Mesodermal cell (in vitro differentiated cells): ENCODE measurements around the gene SH2D2A.

Experiments used
- H3K27ac ChIP-seq: 2 replicates; pipeline ENCODE4 v1.7.0; 2013; ENCODE audit warnings: mild to moderate bottlenecking, low read depth, low read length, moderate library complexity; ENCODE audit not compliant: severe bottlenecking
- H3K36me3 ChIP-seq: 2 replicates; pipeline ENCODE4 v1.7.1; 2013; ENCODE audit warnings: mild to moderate bottlenecking, low read length, moderate library complexity; ENCODE audit not compliant: control insufficient read depth, insufficient read depth
- H3K4me1 ChIP-seq: one replicate; pipeline ENCODE4 v1.7.1; 2013; ENCODE audit warnings: mild to moderate bottlenecking, low read length; ENCODE audit not compliant: insufficient read depth, control insufficient read depth, poor library complexity, severe bottlenecking
- H3K4me3 ChIP-seq: 2 replicates; pipeline ENCODE4 v1.7.0; 2013; ENCODE audit warnings: low read length, control low read depth, mild to moderate bottlenecking; ENCODE audit not compliant: insufficient read depth, poor library complexity, severe bottlenecking; ENCODE audit errors: extremely low read depth
- H3K9me3 ChIP-seq: 2 replicates; pipeline ENCODE4 v1.7.1; 2013; ENCODE audit warnings: mild to moderate bottlenecking, low read length, moderate library complexity; ENCODE audit not compliant: control insufficient read depth
- WGBS, 2 experiments: methylation state at CpG; one replicate each; pipeline ENCODE4 v1.1.5; 2013; ENCODE audit warnings: missing lambda C conversion rate in 2 of 2; ENCODE audit not compliant: insufficient coverage in 2 of 2; 5-methylcytosine and 5-hydroxymethylcytosine counted together

Gene SH2D2A

DNA sequence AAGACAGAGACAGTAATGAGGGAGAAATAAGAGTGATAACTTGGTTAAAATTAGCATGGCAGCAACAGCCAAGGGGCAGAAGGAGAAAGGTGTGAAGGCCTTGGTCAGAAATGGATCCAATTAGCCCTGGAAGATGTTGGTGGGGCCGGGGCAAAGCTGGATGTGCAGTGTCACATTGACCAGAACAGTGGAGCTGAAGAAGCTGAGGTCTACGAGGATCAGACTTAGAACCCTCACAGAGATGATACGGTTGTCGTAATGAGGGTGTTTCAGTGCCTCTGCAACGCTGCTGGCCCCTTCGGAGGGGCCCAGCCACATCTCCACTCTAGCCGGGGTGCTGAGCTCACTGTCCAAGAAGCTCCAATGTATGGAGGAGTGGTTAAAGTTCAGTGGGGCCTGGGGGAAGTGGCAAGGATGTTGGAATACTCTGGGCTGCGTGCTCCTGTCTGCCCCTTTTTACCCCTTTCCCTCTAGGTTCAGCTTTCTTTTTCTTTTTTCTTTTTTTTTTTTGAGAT lies 14.2 kb downstream of the SH2D2A start:
- H3K4me3 ChIP-seq, result no peak overlapping the region
- H3K27ac ChIP-seq, result no peak overlapping the region
- H3K36me3 ChIP-seq, result peaks cover 42% of the 10 kb centered on the region
- 98 to 100% methylated on average over 6 to 7 of the region's 8 CpGs for WGBS, 2 experiments
- no peaks in the 10 kb centered on the region for H3K9me3 ChIP-seq
- peaks cover 25% of the 10 kb centered on the region for H3K4me1 ChIP-seq

DNA sequence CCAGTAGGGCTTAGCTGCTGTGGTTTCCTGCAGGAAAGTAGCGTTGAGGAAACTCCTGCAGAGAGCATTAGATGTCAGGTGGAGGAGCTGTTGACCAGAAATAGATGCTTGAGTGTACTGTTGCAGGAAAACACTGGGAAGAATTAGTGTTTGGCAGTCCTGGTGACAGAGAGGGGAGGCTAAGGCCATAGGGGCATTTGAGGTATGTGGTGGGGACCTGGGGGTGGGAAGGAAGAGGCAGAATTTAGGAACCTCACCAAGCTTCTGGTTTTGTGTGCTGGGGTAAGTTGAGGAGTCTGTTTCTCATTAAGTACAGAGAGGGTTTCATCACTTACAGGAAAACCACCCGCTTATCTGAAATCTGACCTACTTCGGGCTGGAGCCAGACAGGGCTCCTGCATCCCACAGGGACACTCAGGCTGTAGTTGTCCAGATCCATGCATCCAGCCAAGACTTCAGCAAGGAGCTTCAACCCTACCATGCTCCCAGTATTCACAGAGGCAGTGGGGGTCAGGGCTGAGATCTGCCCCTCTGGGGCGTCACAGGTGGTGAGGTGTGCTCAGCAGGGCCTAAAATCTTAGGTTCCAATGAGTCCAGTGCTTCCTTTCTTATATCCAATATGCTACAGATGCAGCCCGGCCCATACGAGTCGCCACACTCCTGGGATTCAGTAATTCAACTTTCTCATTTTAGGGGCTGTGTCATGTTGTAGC lies 15.1 kb downstream of the SH2D2A start:
- Histone ChIP-seq H3K36me3 (peaks cover 47% of the 10 kb centered on the region), H3K9me3 (no peaks in the 10 kb centered on the region), H3K27ac (peak overlapping the region; percentile 45), H3K4me1 (peaks cover 25% of the 10 kb centered on the region), H3K4me3 (no peak overlapping the region)
- 78 to 92% methylated on average over 4 of the region's 7 CpGs for WGBS, 2 experiments

DNA sequence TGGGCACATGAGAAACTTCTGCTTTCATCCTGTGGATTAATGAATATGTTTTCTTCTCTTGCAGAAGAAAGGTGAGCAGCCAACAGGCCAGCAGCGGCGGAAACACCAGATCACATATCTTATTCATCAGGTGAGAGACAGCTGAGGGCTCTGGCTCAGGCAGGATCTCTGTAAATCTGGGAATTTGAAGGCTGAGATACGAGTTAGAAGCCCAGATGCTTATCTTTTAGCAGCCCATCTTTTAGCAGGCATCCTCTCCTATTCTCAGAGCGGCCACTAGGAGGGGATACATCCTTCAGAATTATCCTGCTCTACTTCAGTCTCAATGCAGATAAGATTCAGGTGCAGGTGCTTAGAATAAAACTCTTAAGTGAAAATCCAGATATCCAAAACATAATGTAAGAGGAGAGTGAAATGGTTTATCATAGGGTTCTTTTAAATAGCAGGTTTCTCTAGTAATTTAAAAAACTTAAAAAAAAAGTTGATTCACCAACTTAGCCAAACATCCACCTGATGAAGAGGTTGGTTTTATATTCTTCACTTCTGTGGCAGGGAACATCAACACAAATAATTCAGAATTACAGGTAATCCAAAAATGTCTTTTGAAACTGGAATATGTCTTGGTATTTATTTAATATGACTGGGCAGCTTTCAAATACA lies 19.3 kb downstream of the SH2D2A start:
- no peak overlapping the region for H3K4me3 ChIP-seq
- H3K4me1 ChIP-seq, result peaks cover 47% of the 10 kb centered on the region
- H3K36me3 ChIP-seq, result peaks cover 88% of the 10 kb centered on the region
- H3K9me3 ChIP-seq, result no peaks in the 10 kb centered on the region
- WGBS, 2 experiments, result 21 to 80% methylated on average over 2 to 3 of the region's 4 CpGs
- no peak overlapping the region for H3K27ac ChIP-seq

DNA sequence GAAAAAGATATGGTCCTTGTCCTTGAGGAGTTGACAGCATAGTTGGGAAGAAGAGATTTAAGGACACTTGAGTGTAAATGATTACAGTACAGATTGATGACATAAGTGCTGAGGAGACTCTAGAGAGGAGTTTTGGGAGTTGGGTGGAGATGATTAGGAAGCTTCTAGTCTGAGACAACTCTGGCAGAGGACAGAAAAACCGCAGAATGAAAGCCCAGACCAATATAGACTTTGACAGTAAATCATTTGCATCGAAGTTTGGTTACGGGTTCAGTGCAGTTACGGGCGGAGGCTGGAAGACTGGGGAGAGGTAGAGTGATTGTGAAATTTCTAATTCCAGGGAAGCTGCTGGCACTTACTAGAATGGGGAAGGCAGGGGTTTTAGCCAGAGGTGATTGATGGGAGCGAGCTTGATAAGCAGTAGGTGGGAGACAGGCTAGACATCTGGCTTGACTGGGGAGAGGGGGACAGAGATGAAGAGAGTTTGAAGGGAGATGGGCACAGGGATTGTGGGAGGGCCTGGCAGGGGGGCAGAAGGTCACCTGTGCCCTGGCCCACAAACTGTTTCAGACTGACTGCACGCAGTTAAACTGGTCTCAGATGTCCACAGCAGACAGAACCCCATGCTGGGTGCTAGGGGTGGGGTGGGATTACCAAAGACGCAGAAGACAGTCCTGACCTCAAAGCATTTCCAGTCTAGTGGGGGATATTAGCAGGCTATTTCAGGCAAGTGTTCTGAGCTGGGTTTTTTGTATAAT lies 20.1 kb downstream of the SH2D2A start:
- Histone ChIP-seq H3K36me3 (peaks cover 89% of the 10 kb centered on the region), H3K4me1 (peaks cover 44% of the 10 kb centered on the region), H3K4me3 (no peak overlapping the region), H3K27ac (no peak overlapping the region), H3K9me3 (no peaks in the 10 kb centered on the region)
- WGBS, 2 experiments, result 96 to 98% methylated on average over 6 to 8 of the region's 8 CpGs

DNA sequence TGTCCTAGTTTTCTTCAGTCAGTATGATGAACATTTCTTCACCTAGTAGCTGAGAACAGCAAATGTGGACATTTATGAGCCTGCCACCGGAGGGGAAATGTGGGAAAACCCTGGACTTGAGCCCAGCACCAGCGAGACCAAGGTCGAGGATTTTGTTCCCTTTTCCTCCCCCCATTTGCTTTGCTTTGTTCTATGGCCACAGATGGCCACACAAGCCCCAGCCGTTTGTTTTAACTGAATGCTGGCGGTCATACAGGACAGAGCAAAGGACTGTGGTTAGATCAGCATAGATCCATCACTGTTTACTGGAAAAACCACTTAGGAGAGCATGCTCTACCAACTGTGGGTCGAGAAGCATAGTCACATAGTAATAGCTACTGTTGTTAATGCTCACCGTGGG lies 20.9 kb downstream of the SH2D2A start:
- peak overlapping the region; percentile 19 for H3K27ac ChIP-seq
- 89 to 98% methylated on average over 5 of the region's 7 CpGs for WGBS, 2 experiments
- no peak overlapping the region for H3K4me3 ChIP-seq
- peaks cover 37% of the 10 kb centered on the region for H3K4me1 ChIP-seq
- H3K9me3 ChIP-seq, result no peaks in the 10 kb centered on the region
- H3K36me3 ChIP-seq, result peaks cover 89% of the 10 kb centered on the region

DNA sequence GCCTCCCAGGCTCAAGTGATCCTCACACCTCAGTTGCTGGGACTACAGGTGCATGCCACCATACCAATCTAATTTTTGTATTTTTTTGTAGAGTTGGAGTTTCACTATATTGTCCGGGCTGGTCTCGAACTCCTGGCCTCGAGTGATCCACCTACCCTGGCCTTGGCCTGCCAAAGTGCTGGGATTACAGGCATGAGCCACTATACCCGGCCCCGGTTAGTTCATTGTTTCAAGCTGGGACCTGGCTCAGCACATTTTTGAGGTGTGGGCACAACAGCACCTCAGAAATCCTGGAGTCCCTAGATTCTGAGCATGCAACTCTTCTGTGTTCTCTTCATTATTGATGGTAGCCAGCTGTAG lies 21.3 kb downstream of the SH2D2A start:
- Histone ChIP-seq H3K4me1 (peaks cover 37% of the 10 kb centered on the region), H3K9me3 (no peaks in the 10 kb centered on the region), H3K36me3 (peaks cover 87% of the 10 kb centered on the region), H3K27ac (peak overlapping the region; percentile 19), H3K4me3 (no peak overlapping the region)
- WGBS, 2 experiments, result 94 to 95% methylated on average over 5 of the region's 5 CpGs

DNA sequence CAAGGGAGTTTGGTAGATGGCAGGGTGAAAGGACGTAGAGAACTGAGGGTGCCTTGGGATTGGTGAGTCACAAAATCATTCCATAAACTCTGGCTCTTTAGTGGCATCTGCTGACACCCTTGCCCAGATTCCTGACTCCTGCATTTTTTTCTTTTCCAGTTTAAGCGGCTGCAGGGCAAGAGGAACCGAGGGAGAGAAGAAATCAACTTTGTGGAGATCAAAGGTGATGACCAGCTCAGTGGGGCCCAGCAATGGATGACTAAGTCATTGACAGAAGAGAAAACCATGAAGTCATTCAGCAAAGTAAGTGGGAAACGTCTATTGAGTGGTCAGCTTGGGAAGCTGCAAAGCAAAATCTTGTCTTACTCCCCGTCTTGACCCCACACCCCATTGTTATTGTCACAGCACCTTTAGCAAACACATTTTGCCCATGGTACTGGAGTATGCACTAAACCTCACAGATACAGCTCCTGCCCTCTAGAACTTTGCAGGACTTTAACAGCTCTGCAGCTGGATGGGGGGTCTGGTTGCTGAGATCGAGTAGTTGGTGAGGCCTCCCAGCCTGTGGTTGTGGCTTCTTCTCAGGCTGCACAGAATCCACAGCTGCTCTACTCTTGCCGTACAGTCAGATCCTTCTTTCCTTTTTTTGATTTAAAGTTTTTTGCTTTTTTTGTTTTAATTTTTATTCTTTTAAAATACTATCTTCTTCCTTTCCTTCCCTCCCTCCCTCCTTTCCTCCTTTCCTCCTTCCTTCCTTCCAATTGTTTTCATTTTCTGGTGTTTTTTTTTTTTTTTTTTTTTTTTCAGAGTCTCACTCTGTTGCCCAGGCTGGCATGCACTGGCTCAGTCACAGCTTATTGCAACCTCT lies 21.9 kb downstream of the SH2D2A start:
- Histone ChIP-seq H3K27ac (peak overlapping the region; percentile 13), H3K9me3 (no peaks in the 10 kb centered on the region)
- WGBS, 2 experiments, result 72 to 84% methylated on average over 2 to 6 of the region's 7 CpGs

DNA sequence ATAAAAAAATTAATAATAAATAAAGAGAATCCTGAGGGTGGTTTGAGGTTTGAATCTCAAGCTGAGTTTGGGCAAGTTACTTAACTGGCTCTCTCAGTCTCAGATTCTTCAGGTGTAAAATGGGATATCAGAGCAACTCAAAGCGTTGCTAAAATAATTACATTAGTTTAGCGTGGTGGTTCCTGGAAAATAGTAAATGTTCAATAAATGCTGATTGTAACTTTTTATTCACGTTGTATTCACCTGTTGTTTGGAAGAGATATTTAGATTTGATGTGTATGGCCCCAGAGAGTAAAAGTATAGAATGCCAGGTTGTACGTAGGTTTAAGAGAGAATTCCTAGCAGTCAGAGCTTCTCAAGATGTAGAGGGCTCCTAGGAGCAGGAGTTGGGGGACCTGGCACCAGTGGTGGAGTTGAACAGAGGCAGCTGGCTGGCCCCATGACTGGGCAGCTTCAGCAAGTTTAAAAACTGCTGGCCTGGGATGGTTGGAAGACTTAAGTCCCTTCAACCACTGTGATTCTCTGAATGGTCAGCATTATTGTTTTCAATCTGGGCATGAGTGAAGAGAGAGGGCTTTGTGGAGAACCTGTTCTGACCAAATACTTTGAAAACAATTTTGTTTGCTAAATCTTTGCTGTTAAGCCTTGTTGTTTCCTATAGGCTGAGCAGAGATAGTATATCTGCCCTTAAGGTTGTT lies 26.9 kb downstream of the SH2D2A start:
- Histone ChIP-seq H3K4me3 (no peak overlapping the region), H3K9me3 (no peaks in the 10 kb centered on the region), H3K36me3 (peaks cover 88% of the 10 kb centered on the region), H3K27ac (no peak overlapping the region), H3K4me1 (peaks cover 20% of the 10 kb centered on the region)
- WGBS, 2 experiments, result 95 to 98% methylated on average over 4 of the region's 4 CpGs

More for the DNA sequence above, 21.9 kb downstream of the SH2D2A start:
- H3K4me1 ChIP-seq, result peaks cover 37% of the 10 kb centered on the region
- H3K4me3 ChIP-seq, result no peak overlapping the region
- H3K36me3 ChIP-seq, result peaks cover 87% of the 10 kb centered on the region

DNA sequence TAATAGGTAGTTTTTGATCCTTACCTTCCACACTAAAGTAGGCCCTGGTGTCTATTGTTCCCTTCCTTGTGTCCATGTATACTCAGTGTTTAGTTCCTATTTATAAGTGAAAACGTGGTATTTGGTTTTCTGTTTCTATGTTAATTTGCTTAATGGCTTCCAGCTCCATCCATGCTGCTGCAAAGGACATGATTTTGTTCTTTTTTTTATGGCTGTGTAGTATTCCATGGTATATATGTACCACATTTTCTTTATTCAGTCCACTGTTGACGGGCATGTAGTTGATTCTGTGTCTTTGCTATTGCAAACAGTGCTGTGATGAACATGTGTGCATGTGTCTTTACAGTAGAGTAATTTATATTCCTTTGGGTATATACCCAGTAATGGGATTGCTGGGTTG lies 28.5 kb downstream of the SH2D2A start:
- 83% methylated on average over 1 of the region's 2 CpGs; no CpG with 5 or more reads in 1 of the 2 experiments for WGBS, 2 experiments
- H3K4me3 ChIP-seq, result no peak overlapping the region
- H3K4me1 ChIP-seq, result peaks cover 4% of the 10 kb centered on the region
- peaks cover 85% of the 10 kb centered on the region for H3K36me3 ChIP-seq
- H3K27ac ChIP-seq, result no peak overlapping the region
- H3K9me3 ChIP-seq, result no peaks in the 10 kb centered on the region
